ENCODE data around the gene FCER1A. TPM values are rescaled to one million over a fixed set of nuclear protein-coding genes. Genes with fewer than 3 reads are reported as not detected.

Gene FCER1A
- total RNA-seq, 1 experiment from 2014 or later, result not detected

DNA sequence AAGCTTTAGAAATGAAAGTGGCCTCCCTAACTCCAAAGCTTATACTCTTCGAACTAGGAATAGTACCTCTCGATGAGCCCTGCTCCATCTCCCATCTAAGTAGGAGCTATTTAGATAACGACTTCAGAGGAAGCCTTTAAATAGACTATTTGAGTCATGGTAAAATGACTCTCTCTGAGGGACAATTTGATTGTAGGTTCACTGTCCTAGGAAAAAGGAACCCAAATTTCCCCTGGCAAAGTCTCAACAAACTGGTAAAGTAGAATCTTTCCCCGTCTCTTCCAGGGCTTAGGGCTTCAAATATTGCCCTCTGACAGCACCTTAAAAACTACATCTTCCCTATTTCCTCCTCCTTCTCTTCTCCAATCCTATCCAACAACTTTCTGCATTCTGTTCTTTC lies 2.0 kb upstream of the FCER1A start:
- Histone ChIP-seq H2BK120ac (ENCODE audit: low read depth, low read length, poor library complexity, severe bottlenecking) (no peak overlapping the region), H3K18ac (ENCODE audit: insufficient read length, low read depth, low read length) (no peak overlapping the region), H3K9ac (ENCODE audit: extremely low read depth, insufficient read length, low read length) (no peak overlapping the region), H4K20me1 (ENCODE audit: control insufficient read depth, insufficient read depth, insufficient read length) (no peaks in the 10 kb centered on the region), H3K9me3 (ENCODE audit: control insufficient read depth, low read depth, low read length) (no peaks in the 10 kb centered on the region), H4K91ac (ENCODE audit: insufficient read length, low read depth, low read length) (no peak overlapping the region), H3K23ac (ENCODE audit: insufficient read length, low read depth, low read length) (no peak overlapping the region), H2BK12ac (ENCODE audit: insufficient read length, low read depth, low read length) (no peak overlapping the region), H3K27me3 (ENCODE audit: insufficient read depth, low read length) (no peaks in the 10 kb centered on the region), H2AFZ (ENCODE audit: low read length) (no peak overlapping the region), H3K4ac (ENCODE audit: low read depth, low read length) (no peak overlapping the region), H2BK15ac (ENCODE audit: low read depth, low read length) (no peak overlapping the region), H3K56ac (ENCODE audit: insufficient read length, low read depth, low read length) (no peak overlapping the region), H4K5ac (ENCODE audit: insufficient read length, low read depth, low read length) (no peak overlapping the region), H2BK20ac (ENCODE audit: low read depth, low read length, poor library complexity, severe bottlenecking) (no peak overlapping the region), H3K27ac (ENCODE audit: insufficient read length, low read depth, low read length) (no peak overlapping the region), H3K4me2 (ENCODE audit: insufficient read depth, insufficient read length, low read length) (no peak overlapping the region), H2BK5ac (ENCODE audit: insufficient read length, low read length) (no peak overlapping the region), H3K23me2 (ENCODE audit: insufficient read length, low read depth, low read length, poor library complexity, severe bottlenecking) (no peaks in the 10 kb centered on the region), H3K4me1 (ENCODE audit: insufficient read depth, low read length) (no peaks in the 10 kb centered on the region), H3K79me2 (ENCODE audit: insufficient read depth, low read length) (no peaks in the 10 kb centered on the region), H4K8ac (replicated peaks; ENCODE audit: insufficient read length, low read depth, low read length) (no peak overlapping the region), H3K14ac (ENCODE audit: insufficient read depth, low read length) (no peak overlapping the region), H2AK5ac (ENCODE audit: insufficient read length, low read length) (no peak overlapping the region), H3K79me1 (ENCODE audit: insufficient read depth, low read depth, low read length, poor library complexity, severe bottlenecking) (no peaks in the 10 kb centered on the region), H3T11ph (ENCODE audit: low read length) (no peak overlapping the region)
- H3K4me1 Mint-ChIP-seq, result no peaks in the 10 kb centered on the region
- DNase-seq, result no peak
- H3K4me3 Mint-ChIP-seq, result no peak overlapping the region
- no peak overlapping the region for H3K27ac Mint-ChIP-seq
- peaks cover 0 to 3% of the 10 kb centered on the region in 2 experiments; a peak in 1 of 5 replicates for H3K9me3 Mint-ChIP-seq
- H3K27me3 Mint-ChIP-seq (ENCODE audit: low read depth), result peaks cover 3% of the 10 kb centered on the region
- WGBS (ENCODE audit: extremely low coverage, insufficient read length, low lambda C conversion rate), result no CpG with 5 or more reads among the region's 4 CpGs
- peaks cover 0 to 4% (median 0%) of the 10 kb centered on the region in 3 experiments; a peak in 1 of 7 replicates for H3K36me3 Mint-ChIP-seq (ENCODE audit: insufficient read depth in 1 of 3, low read depth in 3 of 3)
- TF ChIP-seq, protein P1, sequence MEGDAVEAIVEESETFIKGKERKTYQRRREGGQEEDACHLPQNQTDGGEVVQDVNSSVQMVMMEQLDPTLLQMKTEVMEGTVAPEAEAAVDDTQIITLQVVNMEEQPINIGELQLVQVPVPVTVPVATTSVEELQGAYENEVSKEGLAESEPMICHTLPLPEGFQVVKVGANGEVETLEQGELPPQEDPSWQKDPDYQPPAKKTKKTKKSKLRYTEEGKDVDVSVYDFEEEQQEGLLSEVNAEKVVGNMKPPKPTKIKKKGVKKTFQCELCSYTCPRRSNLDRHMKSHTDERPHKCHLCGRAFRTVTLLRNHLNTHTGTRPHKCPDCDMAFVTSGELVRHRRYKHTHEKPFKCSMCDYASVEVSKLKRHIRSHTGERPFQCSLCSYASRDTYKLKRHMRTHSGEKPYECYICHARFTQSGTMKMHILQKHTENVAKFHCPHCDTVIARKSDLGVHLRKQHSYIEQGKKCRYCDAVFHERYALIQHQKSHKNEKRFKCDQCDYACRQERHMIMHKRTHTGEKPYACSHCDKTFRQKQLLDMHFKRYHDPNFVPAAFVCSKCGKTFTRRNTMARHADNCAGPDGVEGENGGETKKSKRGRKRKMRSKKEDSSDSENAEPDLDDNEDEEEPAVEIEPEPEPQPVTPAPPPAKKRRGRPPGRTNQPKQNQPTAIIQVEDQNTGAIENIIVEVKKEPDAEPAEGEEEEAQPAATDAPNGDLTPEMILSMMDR (conservative IDR thresholded peaks at IDR 0.05), result no peak

All from H9 (cell line).